Mesothelial cell of epicardium (in vitro differentiated cells): ENCODE results near the gene PSMC6. TPM values are rescaled to one million over a fixed set of nuclear protein-coding genes. Genes with fewer than 3 reads are reported as not detected.
"Not testable (repeated sequence)": the region's sequence is repeated elsewhere in the genome, so short reads cannot be mapped to it uniquely, and the experiment has no call there.

Experiments
- DNase-seq, 2 experiments: peaks; one replicate each; pipeline ENCODE4 v3.0.0; 2021; ENCODE audit warnings: low spot score in 2 of 2; ENCODE audit not compliant: unreplicated experiment in 2 of 2
- H3K27ac Mint-ChIP-seq: 2 replicates; pipeline ENCODE4 v1.8.0; 2021; ENCODE audit warnings: mixed read lengths
- H3K27me3 Mint-ChIP-seq: 2 replicates; pipeline ENCODE4 v1.8.0; 2021; ENCODE audit warnings: low read depth, mixed read lengths
- H3K36me3 Mint-ChIP-seq: 2 replicates; pipeline ENCODE4 v1.8.0; 2021; ENCODE audit warnings: mixed read lengths
- H3K4me1 Mint-ChIP-seq: 2 replicates; pipeline ENCODE4 v1.8.0; 2021; ENCODE audit warnings: mixed read lengths
- H3K4me3 Mint-ChIP-seq: 2 replicates; pipeline ENCODE4 v1.8.0; 2021; ENCODE audit warnings: mild to moderate bottlenecking, moderate library complexity, mixed read lengths
- H3K9me3 Mint-ChIP-seq: 2 replicates; pipeline ENCODE4 v1.8.0; 2021; ENCODE audit warnings: mixed read lengths
- total RNA-seq: library from RNA; stranded (reverse); gene quantifications from 3 replicates; pipeline ENCODE4 v1.2.1, GENCODE V29; 2021
- TF ChIP-seq, protein P1 (sequence below): fragments of 200-600 bp; sonication (generic); IDR thresholded peaks from one replicate; pipeline ENCODE4 v1.5.0; 2021; ENCODE audit warnings: antibody characterized with exemption; ENCODE audit not compliant: unreplicated experiment

The PSMC6 gene
- total RNA-seq, 1 donor from 2014 or later = 106 TPM

DNA sequence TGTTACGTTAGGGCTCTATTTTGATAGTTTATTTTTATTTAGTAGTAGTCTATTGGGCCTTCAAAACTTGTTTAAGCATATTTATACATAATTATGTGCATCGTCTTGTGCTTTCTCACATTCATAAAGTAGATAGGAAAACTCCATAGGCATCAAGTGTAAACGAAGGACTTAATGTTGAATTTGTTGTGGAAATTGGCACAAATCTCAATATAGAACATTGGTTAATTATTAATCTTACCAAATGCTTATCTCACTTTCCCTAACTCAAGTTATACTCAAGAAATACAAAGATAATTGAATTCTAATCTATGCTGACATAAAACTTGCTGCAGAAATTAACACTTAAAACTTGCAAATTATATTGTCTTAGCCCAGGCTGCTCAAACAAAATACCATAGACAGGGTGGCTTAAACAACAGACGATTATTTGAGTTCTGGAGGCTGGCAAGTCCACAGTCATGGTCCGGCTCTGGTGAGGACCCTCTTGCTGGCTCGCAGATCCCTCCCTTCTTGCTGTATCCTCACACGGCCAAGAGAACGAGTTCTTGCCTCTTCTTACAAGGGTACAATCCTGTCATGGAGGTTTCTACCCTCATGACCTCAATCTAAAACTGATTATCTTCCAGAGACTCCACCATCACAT is 41.8 kb downstream of the PSMC6 start:
- no peak overlapping the region for H3K27ac Mint-ChIP-seq
- no peak overlapping the region for H3K4me3 Mint-ChIP-seq
- peaks cover 17% of the 10 kb centered on the region for H3K36me3 Mint-ChIP-seq
- no peak for DNase-seq
- no peaks in the 10 kb centered on the region for H3K4me1 Mint-ChIP-seq
- TF ChIP-seq, protein P1, sequence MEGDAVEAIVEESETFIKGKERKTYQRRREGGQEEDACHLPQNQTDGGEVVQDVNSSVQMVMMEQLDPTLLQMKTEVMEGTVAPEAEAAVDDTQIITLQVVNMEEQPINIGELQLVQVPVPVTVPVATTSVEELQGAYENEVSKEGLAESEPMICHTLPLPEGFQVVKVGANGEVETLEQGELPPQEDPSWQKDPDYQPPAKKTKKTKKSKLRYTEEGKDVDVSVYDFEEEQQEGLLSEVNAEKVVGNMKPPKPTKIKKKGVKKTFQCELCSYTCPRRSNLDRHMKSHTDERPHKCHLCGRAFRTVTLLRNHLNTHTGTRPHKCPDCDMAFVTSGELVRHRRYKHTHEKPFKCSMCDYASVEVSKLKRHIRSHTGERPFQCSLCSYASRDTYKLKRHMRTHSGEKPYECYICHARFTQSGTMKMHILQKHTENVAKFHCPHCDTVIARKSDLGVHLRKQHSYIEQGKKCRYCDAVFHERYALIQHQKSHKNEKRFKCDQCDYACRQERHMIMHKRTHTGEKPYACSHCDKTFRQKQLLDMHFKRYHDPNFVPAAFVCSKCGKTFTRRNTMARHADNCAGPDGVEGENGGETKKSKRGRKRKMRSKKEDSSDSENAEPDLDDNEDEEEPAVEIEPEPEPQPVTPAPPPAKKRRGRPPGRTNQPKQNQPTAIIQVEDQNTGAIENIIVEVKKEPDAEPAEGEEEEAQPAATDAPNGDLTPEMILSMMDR = no peak
- H3K9me3 Mint-ChIP-seq = no peaks in the 10 kb centered on the region
- no peaks in the 10 kb centered on the region for H3K27me3 Mint-ChIP-seq

DNA sequence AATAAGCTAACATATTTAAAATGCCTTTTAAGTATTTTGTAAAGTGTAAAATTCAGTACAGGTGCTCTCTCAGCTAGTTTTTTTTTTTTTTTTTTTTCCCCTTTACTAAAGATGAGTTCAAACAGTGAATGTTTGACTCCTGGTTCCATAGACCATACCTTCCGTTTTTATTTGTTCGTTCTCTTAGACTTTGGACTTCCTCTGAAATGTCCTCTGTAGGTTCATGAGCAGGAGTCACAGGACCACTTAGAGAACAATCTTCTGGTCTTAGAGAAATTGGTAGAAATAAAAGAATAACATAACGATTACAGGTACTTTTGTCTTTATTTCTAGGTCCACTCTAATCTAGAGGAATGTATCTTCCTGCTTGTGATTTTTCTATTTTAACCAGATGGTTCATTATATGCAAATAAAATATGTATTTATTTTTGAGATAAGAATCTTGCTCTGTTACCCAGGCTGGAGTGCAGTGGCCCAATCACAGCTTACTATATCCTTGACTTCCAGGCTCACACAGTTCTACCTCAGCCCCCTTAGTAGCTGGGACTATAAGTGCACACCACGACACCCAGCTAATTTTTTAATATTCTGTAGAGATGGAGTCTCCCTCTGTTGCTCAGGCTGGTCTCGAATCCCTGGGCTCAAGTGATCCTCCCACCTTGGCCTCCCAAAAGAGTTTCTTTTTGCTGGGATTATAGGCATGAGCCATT is 48.8 kb downstream of the PSMC6 start:
- DNase-seq = no peak
- Mint-ChIP-seq H3K27ac (no peak overlapping the region), H3K9me3 (no peaks in the 10 kb centered on the region), H3K27me3 (no peaks in the 10 kb centered on the region), H3K4me3 (no peak overlapping the region), H3K4me1 (no peaks in the 10 kb centered on the region), H3K36me3 (peaks cover 9% of the 10 kb centered on the region)
- TF ChIP-seq, protein P1 = no peak

DNA sequence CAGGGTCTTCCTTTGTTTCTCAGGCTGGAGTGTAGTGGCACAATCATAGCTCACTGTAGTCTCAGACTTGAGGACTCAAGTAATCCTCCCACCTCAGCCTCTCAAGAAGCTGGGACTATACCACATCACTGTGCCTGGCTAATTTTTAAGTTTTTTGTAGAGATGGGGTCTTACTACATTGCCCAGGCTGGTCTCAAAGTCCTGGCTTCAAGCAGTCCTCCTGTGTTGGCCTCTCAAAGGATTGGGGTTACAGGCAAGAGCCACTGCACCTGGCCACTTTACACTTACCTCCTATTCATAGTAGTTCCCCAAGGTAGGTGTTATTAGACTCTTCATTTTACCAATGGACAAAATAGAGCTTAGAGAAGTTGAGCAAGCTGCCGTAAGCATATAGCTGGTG is 52.1 kb downstream of the PSMC6 start:
- DNase-seq = no peak
- H3K9me3 Mint-ChIP-seq = no peaks in the 10 kb centered on the region
- no peaks in the 10 kb centered on the region for H3K4me1 Mint-ChIP-seq
- peaks cover 22% of the 10 kb centered on the region for H3K36me3 Mint-ChIP-seq
- no peaks in the 10 kb centered on the region for H3K27me3 Mint-ChIP-seq
- no peak overlapping the region for H3K27ac Mint-ChIP-seq
- no peak overlapping the region for H3K4me3 Mint-ChIP-seq
- TF ChIP-seq, protein P1 = no peak

DNA sequence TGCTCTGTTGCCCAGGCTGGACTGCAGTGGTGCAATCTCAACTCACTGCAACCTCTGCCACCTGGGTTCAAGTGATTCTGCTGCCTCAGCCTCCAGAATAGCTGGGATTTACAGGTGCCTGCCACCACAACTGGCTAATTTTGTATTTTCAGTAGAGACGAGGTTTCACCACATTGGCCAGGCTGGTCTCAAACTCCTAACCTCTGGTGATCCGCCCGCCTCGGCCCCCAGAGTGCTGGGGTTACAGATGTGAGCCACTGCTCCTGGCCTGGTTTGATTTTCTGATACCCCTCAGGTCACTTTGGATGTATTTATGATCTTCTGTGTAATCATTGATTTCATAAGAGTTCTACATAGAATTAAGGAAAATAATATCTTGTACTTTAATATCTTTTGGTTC is 55.9 kb downstream of the PSMC6 start:
- H3K27ac Mint-ChIP-seq, H3K9me3 Mint-ChIP-seq, H3K4me1 Mint-ChIP-seq, H3K4me3 Mint-ChIP-seq, DNase-seq, H3K27me3 Mint-ChIP-seq: not testable (repeated sequence)
- peaks cover 28% of the 10 kb centered on the region for H3K36me3 Mint-ChIP-seq

DNA sequence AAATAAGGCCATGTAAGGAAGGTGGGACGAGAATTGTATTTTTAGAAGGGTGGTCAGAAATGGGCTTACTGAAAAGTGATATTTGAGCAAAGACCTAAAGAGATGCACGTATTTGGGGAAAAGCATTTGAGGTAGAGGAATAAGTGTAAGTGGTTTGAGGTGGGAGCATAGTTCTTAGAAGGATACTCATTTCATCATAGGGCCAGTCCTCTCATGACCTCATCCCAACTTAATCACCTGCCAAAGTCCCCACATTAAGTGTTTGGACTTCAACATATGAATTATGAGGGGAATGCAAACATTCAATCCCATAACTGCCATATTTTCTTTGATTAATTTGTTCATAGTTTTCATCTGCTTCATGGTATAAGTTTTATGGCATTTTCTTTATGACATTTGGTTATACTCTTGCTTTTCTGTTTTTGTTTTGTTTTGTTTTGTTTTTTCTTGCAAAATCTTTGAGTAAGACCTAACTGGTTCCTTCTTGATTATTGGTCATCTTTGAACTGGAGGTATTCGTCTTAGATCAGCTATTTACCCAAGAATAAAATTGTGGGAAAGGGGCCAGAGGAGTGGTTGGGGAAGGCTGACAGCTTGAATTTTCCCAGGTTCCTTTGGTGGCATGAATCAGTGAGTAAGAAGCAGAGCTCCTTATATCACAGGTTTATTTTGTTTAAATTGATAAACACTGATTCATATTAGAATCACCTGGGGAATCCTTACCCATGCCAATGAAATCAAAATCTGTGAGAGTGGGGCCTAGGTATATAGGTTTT is 60.2 kb downstream of the PSMC6 start:
- H3K27ac Mint-ChIP-seq = no peak overlapping the region
- TF ChIP-seq, protein P1 = no peak
- no peak overlapping the region for H3K4me3 Mint-ChIP-seq
- peaks cover 34% of the 10 kb centered on the region for H3K36me3 Mint-ChIP-seq
- no peaks in the 10 kb centered on the region for H3K27me3 Mint-ChIP-seq
- H3K9me3 Mint-ChIP-seq = no peaks in the 10 kb centered on the region
- DNase-seq = no peak
- H3K4me1 Mint-ChIP-seq = no peaks in the 10 kb centered on the region

DNA sequence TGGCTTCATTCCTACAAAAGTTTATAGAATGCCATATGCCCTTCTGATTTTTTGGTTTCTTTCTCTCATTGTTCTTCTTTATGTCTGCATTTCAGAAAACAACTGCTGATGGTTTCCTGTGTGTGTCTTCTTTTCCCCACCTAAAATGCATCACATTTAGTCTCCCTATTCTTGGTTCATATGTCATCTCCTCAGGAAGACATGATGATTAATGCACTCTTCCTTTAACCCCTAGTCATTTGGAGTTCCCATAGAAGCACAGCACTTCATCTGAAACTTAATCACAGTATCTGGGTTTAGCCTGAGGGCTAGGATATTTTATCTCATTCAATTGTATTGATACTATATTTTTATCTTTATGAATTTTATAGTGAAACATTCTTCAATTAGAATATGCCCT is 62.9 kb downstream of the PSMC6 start:
- DNase-seq = no peak
- TF ChIP-seq, protein P1 = no peak
- H3K4me3 Mint-ChIP-seq = no peak overlapping the region
- H3K36me3 Mint-ChIP-seq = peaks cover 23% of the 10 kb centered on the region
- no peaks in the 10 kb centered on the region for H3K4me1 Mint-ChIP-seq
- H3K27me3 Mint-ChIP-seq = no peaks in the 10 kb centered on the region
- no peaks in the 10 kb centered on the region for H3K9me3 Mint-ChIP-seq
- no peak overlapping the region for H3K27ac Mint-ChIP-seq
